Upper lobe of left lung (tissue), 4 donors: Measurements from ENCODE around the gene LY6G5C.

Source experiments
- EP300 ChIP-seq, 4 donors: sonication (generic); formaldehyde crosslinking; IDR thresholded peaks; one replicate each; pipeline ENCODE4 v1.5.1; 2017; ENCODE audit warnings: antibody characterized with exemption in 4 of 4, control low read depth in 2 of 4
- TF ChIP-seq, protein P1 (sequence below), 6 experiments: fragments of 450-650 bp in 4 of 6; fragments of 200-600 bp in 2 of 6; sonication (generic) in 2 of 6; IDR thresholded peaks; one replicate each; pipeline ENCODE4 v1.5.1; 2016 to 2019; ENCODE audit warnings: antibody characterized with exemption in 6 of 6

DNA sequence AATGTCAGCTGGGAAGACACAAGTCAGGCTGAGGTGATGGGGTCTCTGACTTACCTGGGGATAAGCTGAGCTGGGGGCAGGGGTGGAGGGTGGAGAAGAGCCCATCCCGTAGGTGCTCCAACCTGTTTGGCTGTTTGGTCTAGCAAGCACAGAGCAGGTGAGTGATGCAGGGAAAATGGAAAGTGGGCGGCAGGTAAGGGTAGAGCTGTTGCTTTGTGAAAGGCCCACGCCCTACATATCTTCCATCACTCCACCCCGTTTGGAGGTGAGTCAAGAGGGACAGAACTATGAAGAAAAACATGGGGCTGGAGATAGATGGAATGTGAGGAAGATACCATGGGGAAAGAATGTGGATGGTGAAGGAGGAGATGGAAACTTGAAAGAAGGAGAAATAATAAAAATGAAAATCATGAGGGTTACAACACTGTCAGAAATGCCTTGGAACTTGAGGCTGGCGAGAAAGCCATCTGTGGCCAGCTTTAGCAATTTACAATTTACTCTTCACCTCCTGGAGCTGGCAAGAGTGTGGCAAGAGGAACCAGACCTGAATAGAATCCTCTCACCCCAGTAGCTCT is 39.4 kb upstream of the LY6G5C start:
- TF ChIP-seq, protein P1, sequence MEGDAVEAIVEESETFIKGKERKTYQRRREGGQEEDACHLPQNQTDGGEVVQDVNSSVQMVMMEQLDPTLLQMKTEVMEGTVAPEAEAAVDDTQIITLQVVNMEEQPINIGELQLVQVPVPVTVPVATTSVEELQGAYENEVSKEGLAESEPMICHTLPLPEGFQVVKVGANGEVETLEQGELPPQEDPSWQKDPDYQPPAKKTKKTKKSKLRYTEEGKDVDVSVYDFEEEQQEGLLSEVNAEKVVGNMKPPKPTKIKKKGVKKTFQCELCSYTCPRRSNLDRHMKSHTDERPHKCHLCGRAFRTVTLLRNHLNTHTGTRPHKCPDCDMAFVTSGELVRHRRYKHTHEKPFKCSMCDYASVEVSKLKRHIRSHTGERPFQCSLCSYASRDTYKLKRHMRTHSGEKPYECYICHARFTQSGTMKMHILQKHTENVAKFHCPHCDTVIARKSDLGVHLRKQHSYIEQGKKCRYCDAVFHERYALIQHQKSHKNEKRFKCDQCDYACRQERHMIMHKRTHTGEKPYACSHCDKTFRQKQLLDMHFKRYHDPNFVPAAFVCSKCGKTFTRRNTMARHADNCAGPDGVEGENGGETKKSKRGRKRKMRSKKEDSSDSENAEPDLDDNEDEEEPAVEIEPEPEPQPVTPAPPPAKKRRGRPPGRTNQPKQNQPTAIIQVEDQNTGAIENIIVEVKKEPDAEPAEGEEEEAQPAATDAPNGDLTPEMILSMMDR (IDR thresholded peaks at IDR 0.05), result no peak
- TF ChIP-seq EP300 (IDR thresholded peaks at IDR 0.05), result no peak
